ENCODE data around the gene VBP1. TPM values are rescaled to one million over a fixed set of nuclear protein-coding genes. Genes with fewer than 3 reads are reported as not detected.

VBP1 gene
- polyA plus RNA-seq (2011; rRNA removed) (11.3 and 30.7 TPM in 2 replicates), polyA minus RNA-seq (2011; rRNA and poly(A)+ RNA removed) (4.1 and 4.3 TPM in 2 replicates)

- TF ChIP-seq, protein P1, sequence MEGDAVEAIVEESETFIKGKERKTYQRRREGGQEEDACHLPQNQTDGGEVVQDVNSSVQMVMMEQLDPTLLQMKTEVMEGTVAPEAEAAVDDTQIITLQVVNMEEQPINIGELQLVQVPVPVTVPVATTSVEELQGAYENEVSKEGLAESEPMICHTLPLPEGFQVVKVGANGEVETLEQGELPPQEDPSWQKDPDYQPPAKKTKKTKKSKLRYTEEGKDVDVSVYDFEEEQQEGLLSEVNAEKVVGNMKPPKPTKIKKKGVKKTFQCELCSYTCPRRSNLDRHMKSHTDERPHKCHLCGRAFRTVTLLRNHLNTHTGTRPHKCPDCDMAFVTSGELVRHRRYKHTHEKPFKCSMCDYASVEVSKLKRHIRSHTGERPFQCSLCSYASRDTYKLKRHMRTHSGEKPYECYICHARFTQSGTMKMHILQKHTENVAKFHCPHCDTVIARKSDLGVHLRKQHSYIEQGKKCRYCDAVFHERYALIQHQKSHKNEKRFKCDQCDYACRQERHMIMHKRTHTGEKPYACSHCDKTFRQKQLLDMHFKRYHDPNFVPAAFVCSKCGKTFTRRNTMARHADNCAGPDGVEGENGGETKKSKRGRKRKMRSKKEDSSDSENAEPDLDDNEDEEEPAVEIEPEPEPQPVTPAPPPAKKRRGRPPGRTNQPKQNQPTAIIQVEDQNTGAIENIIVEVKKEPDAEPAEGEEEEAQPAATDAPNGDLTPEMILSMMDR (IDR thresholded peaks at IDR 0.05; ENCODE audit: insufficient read depth, low read depth, low read length), result peak; percentile 39
- no peaks in the 10 kb centered on the region; the same call in 1 of the 2 replicates for H3K36me3 ChIP-seq (ENCODE audit: control insufficient read depth, insufficient read depth, low read length)
- H3K4me3 ChIP-seq (ENCODE audit: low read depth, low read length), result peak within 1 kb of the TSS; percentile 85
- ChIA-PET CTCF (interaction anchor here (0.8 to 1.8 kb wide), 4 partner anchors 10 to 237 kb away, joined by 3 to 6 read pairs (median 4); no protein-coding TSS in a partner anchor), POLR2A (interaction anchor here (0.6 kb wide), 1 partner anchor 38 kb away, joined by 11 read pairs; no protein-coding TSS in a partner anchor)
- DNase-seq (ENCODE audit: low read depth), result peak; percentile 77
- H3K27me3 ChIP-seq (ENCODE audit: control insufficient read depth, insufficient read depth, low read length), result no peaks in the 10 kb centered on the region
These were observed at the start of gene VBP1 for GRCh38 chrX:155216179-155216939. TSS of gene VBP1 (plus strand) at chrX:155216460. CDS start at chrX:155216483, 23 bp downstream.

GRCh38 chrX:155169881-155170280 lies 46.4 kb upstream of the VBP1 start:
- Histone ChIP-seq H3K36me3 (ENCODE audit: control insufficient read depth, insufficient read depth, low read length) (no peaks in the 10 kb centered on the region), H3K27me3 (ENCODE audit: control insufficient read depth, insufficient read depth, low read length) (no peaks in the 10 kb centered on the region), H3K4me3 (ENCODE audit: low read depth, low read length) (no peak overlapping the region)
- DNase-seq (ENCODE audit: low read depth), result no peak
- TF ChIP-seq, protein P1 (IDR thresholded peaks at IDR 0.05; ENCODE audit: insufficient read depth, low read depth, low read length), result no peak
- ChIA-PET CTCF (no interaction called here), POLR2A (no interaction called here)

- TF ChIP-seq, protein P1 (IDR thresholded peaks at IDR 0.05; ENCODE audit: insufficient read depth, low read depth, low read length), result no peak
- Histone ChIP-seq H3K36me3 (ENCODE audit: control insufficient read depth, insufficient read depth, low read length) (no peaks in the 10 kb centered on the region), H3K27me3 (ENCODE audit: control insufficient read depth, insufficient read depth, low read length) (no peaks in the 10 kb centered on the region), H3K4me3 (ENCODE audit: low read depth, low read length) (no peak overlapping the region)
- ChIA-PET CTCF (no interaction called here), POLR2A (no interaction called here)
- DNase-seq (ENCODE audit: low read depth), result no peak
These were observed 36.8 kb upstream of the VBP1 start for GRCh38 chrX:155179346-155179997.

- DNase-seq (ENCODE audit: low read depth), result no peak
- CTCF ChIA-PET, result no interaction called here
- TF ChIP-seq, protein P1 (IDR thresholded peaks at IDR 0.05; ENCODE audit: insufficient read depth, low read depth, low read length), result no peak
- POLR2A ChIA-PET, result no interaction called here
- no peak overlapping the region for H3K4me3 ChIP-seq (ENCODE audit: low read depth, low read length)
- no peaks in the 10 kb centered on the region for H3K36me3 ChIP-seq (ENCODE audit: control insufficient read depth, insufficient read depth, low read length)
- no peaks in the 10 kb centered on the region for H3K27me3 ChIP-seq (ENCODE audit: control insufficient read depth, insufficient read depth, low read length)
These were observed 27.5 kb upstream of the VBP1 start for GRCh38 chrX:155188786-155189185.

GRCh38 chrX:155211208-155211607 lies 5.1 kb upstream of the VBP1 start:
- TF ChIP-seq, protein P1 (IDR thresholded peaks at IDR 0.05; ENCODE audit: insufficient read depth, low read depth, low read length), result no peak
- DNase-seq (ENCODE audit: low read depth), result no peak
- POLR2A ChIA-PET, result no interaction called here
- Histone ChIP-seq H3K36me3 (ENCODE audit: control insufficient read depth, insufficient read depth, low read length) (no peaks in the 10 kb centered on the region), H3K4me3 (ENCODE audit: low read depth, low read length) (no peak overlapping the region), H3K27me3 (ENCODE audit: control insufficient read depth, insufficient read depth, low read length) (no peaks in the 10 kb centered on the region)
- CTCF ChIA-PET, result no interaction called here

Data from BJ (cell line).